GM10248 (cell line): ENCODE measurements around the gene FAM222A.

Source experiments
- CTCF ChIA-PET: fragments of 300-600 bp; sonication (Branson Sonifier 250); formaldehyde crosslinking; extraction: SDS; loops from one replicate; lab custom pipeline; 2021; ENCODE audit warnings: antibody characterized with exemption; lab: Yijun Ruan, JAX
- POLR2A ChIA-PET: fragments of 350-650 bp; sonication (Branson Sonifier 250); formaldehyde crosslinking; extraction: SDS; loops from one replicate; lab custom pipeline; 2020; ENCODE audit warnings: antibody characterized with exemption; lab: Yijun Ruan, JAX
- DNase-seq: peaks from one replicate; pipeline ENCODE4 v3.0.0; 2012; ENCODE audit errors: extremely low spot score
- TF ChIP-seq, protein P1 (sequence below): IDR thresholded peaks from 2 replicates; pipeline ENCODE4 v1.5.1; 2012; ENCODE audit warnings: mild to moderate bottlenecking, low read depth; ENCODE audit errors: extremely low read depth, missing control alignments, control extremely low read depth

The FAM222A gene

DNA sequence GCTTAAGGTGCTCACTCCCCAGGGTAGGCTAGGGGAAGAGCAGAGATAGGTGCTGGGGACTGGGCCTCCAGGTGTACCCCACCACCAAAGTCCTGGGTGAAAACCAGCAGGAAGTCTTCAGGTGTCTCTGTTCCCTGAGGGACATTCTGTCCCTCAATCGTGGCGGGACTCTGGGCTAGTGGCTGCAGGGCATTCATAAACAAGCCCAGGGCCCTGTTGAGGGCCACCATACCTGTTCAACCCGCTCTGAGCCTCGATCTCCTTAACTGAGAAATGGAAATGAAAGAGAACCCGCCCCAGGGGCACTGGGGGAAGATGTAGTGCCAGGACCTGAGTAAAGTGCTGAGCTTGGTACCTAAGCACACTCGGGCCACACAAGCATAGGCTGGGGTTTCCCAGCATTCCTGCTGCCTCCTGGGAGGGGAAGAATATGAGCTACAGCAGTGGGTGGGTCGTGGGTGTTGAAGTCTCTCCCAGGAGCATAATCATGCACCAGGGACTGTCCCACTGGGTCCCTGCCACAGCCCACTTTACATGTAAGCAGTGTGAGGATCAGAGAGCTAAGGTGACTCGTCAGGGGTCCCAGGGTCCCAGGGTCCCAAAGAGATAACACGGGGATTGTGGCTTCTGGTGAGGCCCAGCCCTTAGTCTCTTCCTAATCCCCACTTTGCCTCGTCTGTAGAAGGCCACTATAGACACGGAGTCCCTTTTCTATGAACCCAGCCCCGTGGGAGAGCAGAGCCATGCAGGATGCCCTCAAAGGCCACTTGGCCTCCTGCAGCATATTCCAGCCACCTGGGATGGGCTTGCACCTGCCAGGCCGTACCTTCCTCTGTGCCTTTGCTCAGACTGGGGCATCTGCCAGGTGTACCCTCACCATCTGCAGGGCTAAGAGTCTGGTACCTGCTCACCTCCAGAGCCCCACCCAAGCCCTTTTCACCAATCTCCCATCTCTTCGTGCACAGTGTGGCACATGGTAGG is 14.4 kb downstream of the FAM222A start:
- CTCF ChIA-PET: no interaction called here
- no peak for DNase-seq
- POLR2A ChIA-PET: no interaction called here
- TF ChIP-seq, protein P1, sequence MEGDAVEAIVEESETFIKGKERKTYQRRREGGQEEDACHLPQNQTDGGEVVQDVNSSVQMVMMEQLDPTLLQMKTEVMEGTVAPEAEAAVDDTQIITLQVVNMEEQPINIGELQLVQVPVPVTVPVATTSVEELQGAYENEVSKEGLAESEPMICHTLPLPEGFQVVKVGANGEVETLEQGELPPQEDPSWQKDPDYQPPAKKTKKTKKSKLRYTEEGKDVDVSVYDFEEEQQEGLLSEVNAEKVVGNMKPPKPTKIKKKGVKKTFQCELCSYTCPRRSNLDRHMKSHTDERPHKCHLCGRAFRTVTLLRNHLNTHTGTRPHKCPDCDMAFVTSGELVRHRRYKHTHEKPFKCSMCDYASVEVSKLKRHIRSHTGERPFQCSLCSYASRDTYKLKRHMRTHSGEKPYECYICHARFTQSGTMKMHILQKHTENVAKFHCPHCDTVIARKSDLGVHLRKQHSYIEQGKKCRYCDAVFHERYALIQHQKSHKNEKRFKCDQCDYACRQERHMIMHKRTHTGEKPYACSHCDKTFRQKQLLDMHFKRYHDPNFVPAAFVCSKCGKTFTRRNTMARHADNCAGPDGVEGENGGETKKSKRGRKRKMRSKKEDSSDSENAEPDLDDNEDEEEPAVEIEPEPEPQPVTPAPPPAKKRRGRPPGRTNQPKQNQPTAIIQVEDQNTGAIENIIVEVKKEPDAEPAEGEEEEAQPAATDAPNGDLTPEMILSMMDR: no peak

- ChIA-PET CTCF (no interaction called here), POLR2A (no interaction called here)
- no peak for DNase-seq
- TF ChIP-seq, protein P1: no peak
Measured at GRCh38 chr12:109728921-109729320, 15.3 kb downstream of the FAM222A start.

DNA sequence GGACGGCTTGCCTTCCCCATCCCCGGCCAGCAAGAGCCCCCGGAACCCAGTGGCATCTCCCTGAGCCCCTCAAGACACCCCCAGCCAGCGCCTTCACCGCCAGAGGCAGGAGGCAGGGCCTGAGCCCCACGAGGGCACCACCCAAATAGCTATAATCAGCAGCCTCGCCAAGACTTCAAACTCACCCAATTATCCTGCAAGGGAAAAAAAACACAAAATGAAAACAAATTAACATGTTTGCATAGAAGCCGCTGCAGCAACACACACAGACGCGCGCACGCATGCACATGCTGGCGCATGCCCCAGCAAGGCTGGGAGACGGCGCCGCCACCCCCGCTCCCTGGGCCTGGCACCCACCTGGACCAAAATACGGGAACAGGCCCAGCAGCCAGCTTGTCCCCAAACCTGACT is 15.8 kb downstream of the FAM222A start:
- POLR2A ChIA-PET: no interaction called here
- TF ChIP-seq, protein P1: no peak
- no peak for DNase-seq
- CTCF ChIA-PET: no interaction called here

DNA sequence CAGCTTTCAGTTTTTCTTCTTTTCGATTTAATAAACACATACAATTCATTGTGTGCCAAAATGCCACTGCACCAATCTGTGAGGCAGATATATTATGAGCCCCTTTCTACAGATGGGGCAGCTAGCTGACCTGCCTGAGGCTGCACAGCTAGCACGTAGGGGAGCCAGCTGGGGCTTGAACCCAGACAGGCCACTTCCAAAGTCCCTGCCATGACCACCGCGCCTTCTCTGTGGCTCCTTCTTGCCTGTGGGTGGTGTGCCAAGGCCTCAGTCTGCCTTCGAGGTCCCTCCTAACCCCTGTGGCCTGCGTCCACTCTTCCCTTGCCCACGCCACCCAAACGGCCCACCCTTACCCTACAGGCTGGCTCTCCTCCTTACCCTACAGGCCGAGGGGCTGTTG is 16.2 kb downstream of the FAM222A start:
- CTCF ChIA-PET: no interaction called here
- TF ChIP-seq, protein P1: no peak
- DNase-seq: no peak
- POLR2A ChIA-PET: no interaction called here

GRCh38 chr12:109730306-109731145 is 16.9 kb downstream of the FAM222A start:
- ChIA-PET POLR2A (no interaction called here), CTCF (no interaction called here)
- TF ChIP-seq, protein P1: no peak
- DNase-seq: no peak

GRCh38 chr12:109731231-109731731 is 17.7 kb downstream of the FAM222A start:
- DNase-seq: no peak
- ChIA-PET CTCF (no interaction called here), POLR2A (no interaction called here)
- TF ChIP-seq, protein P1: no peak
